GM21526 (cell line): ENCODE data around the gene NOC2L.

ENCODE experiments used
- ATAC-seq: cut with Tn5 transposase; IDR thresholded peaks from one replicate; pipeline ENCODE4 v1.9.1; 2021; ENCODE audit warnings: moderate library complexity; ENCODE audit not compliant: unreplicated experiment, low FRiP score

Gene NOC2L

GRCh38 chr1:975896-976683, 17.0 kb upstream of the NOC2L start:
- ATAC-seq = no peak

GRCh38 chr1:975365-975764, 16.3 kb upstream of the NOC2L start:
- no peak for ATAC-seq

- ATAC-seq = no peak
These were observed 15.8 kb upstream of the NOC2L start for GRCh38 chr1:974687-975328.

GRCh38 chr1:974293-974640, 15.2 kb upstream of the NOC2L start:
- no peak for ATAC-seq

GRCh38 chr1:973459-974292, 14.6 kb upstream of the NOC2L start:
- no peak for ATAC-seq

- no peak for ATAC-seq
These were observed 13.8 kb upstream of the NOC2L start for GRCh38 chr1:972726-973458.

- ATAC-seq = no peak
These were observed 12.9 kb upstream of the NOC2L start for GRCh38 chr1:971751-972506.

- ATAC-seq = no peak
These were observed 12.1 kb upstream of the NOC2L start for GRCh38 chr1:970973-971730.

- ATAC-seq = no peak
These were observed 11.4 kb upstream of the NOC2L start for GRCh38 chr1:970242-970972.

- ATAC-seq = no peak
These were observed 10.3 kb upstream of the NOC2L start for GRCh38 chr1:969260-969855.

GRCh38 chr1:967466-968343, 8.6 kb upstream of the NOC2L start:
- no peak for ATAC-seq

- ATAC-seq = peak; percentile 45
These were observed 7.7 kb upstream of the NOC2L start for GRCh38 chr1:966704-967300.

GRCh38 chr1:966135-966703, 7.2 kb upstream of the NOC2L start, which contains the start of gene PLEKHN1:
Gene PLEKHN1, plus strand, starts transcription at chr1:966482. Its CDS starts 50 bp downstream, at chr1:966532.
- ATAC-seq = peak; percentile 8

GRCh38 chr1:965526-966134, 6.6 kb upstream of the NOC2L start:
- no peak for ATAC-seq

GRCh38 chr1:964691-965525, 5.9 kb upstream of the NOC2L start:
- ATAC-seq = no peak
